Measurements from ENCODE around the gene JCHAIN. TPM values are rescaled to one million over a fixed set of nuclear protein-coding genes. Genes with fewer than 3 reads are reported as not detected.

Gene JCHAIN
- total and polyA plus RNA-seq, 2 of the 8 experiments (the other 6 are each of a cell fraction or from before 2014, with no cell fraction given): not detected

DNA sequence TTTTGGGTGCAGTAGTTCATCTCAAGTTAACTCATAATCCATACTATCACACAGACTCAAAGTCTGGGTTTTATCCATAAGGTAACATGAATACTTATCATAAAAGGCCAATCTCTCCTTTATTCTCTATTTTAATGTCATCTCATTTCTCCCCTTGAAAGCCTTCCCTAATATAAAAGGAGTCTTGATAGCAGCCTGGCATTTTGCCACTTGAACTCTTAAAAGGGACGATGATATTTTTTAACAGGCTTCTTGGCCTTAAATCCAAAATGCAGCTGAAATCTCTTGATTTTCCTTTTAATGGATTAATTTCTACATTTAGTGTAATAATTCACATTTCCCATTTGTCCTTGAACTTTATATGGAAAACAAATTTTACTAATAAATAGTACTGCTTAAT, 8.4 kb upstream of the JCHAIN start:
- CTCF ChIA-PET (ENCODE audit: partially characterized antibody): no interaction called here
- FAIRE-seq: no peak
- H3K79me1 ChIP-seq (ENCODE audit: low read depth, low read length): no peaks in the 10 kb centered on the region

More for the DNA sequence above, 8.4 kb upstream of the JCHAIN start:
- H2BK120ac ChIP-seq (replicated peaks; ENCODE audit: low read depth, low read length): no peak overlapping the region
- POLR2A ChIA-PET (ENCODE audit: partially characterized antibody): no interaction called here
- H4K20me1 ChIP-seq (replicated peaks in 1 of 2; ENCODE audit: control insufficient read depth in 1 of 2, insufficient read depth in 2 of 2, low read length in 2 of 2): no peaks in the 10 kb centered on the region
- no peaks in the 10 kb centered on the region for H3K36me3 ChIP-seq (ENCODE audit: control insufficient read depth in 2 of 4, insufficient read depth in 4 of 4, low read length in 3 of 4)
- H4K8ac ChIP-seq (ENCODE audit: extremely low read depth, insufficient read depth, low read length): no peak overlapping the region
- H2BK15ac ChIP-seq (ENCODE audit: low read length): no peak overlapping the region
- H2BK5ac ChIP-seq (ENCODE audit: low read depth, low read length): no peak overlapping the region
- H3K27ac ChIP-seq (ENCODE audit: low read depth, low read length): no peak overlapping the region
- H3K4ac ChIP-seq (replicated peaks; ENCODE audit: insufficient read length, low read depth, low read length): no peak overlapping the region
- WGBS, 2 experiments (ENCODE audit: extremely low coverage in 1 of 2, insufficient coverage in 1 of 2, insufficient read length in 1 of 2, insufficient replicate concordance in 2 of 2, low coverage in 1 of 2, low lambda C conversion rate in 2 of 2, missing lambda C conversion rate in 1 of 2): 93% methylated on average over 1 of the region's 1 CpG; no CpG with 5 or more reads in 1 of the 2 experiments
- DNase-seq (ENCODE audit: low read depth in 1 of 2, low spot score in 2 of 2): no peak
- H3K9ac ChIP-seq (replicated peaks in 1 of 4; ENCODE audit: extremely low read depth in 1 of 4, low read depth in 3 of 4, low read length in 3 of 4): no peak overlapping the region
- no peak overlapping the region for H3K18ac ChIP-seq (ENCODE audit: extremely low read depth, low read length)
- H3K23me2 ChIP-seq (ENCODE audit: low read depth, low read length): no peaks in the 10 kb centered on the region; the same call in 1 of the 2 replicates
- H2BK20ac ChIP-seq (ENCODE audit: low read length): no peak overlapping the region
- H2AFZ ChIP-seq (ENCODE audit: low read length): no peak overlapping the region
- no peaks in the 10 kb centered on the region for H3K27me3 ChIP-seq (replicated peaks in 1 of 4; ENCODE audit: control insufficient read depth in 3 of 4, extremely low read depth in 1 of 4, insufficient read depth in 3 of 4, low read length in 3 of 4)
- H3K23ac ChIP-seq (ENCODE audit: insufficient read length): no peak overlapping the region
- H3K4me2 ChIP-seq (ENCODE audit: insufficient read depth in 1 of 2, low read depth in 2 of 2, low read length in 2 of 2): no peak overlapping the region
- H4K91ac ChIP-seq (replicated peaks; ENCODE audit: insufficient read length, low read length): no peak overlapping the region
- no peak overlapping the region for H3K56ac ChIP-seq (replicated peaks; ENCODE audit: insufficient read length, low read depth, low read length)
- no peaks in the 10 kb centered on the region for H3K4me1 ChIP-seq (replicated peaks in 1 of 4; ENCODE audit: control insufficient read depth in 3 of 4, insufficient read depth in 4 of 4, low read length in 3 of 4)
- no peak overlapping the region for H2AK5ac ChIP-seq (ENCODE audit: low read depth, low read length)
- no peaks in the 10 kb centered on the region for H3K9me3 ChIP-seq (ENCODE audit: insufficient read depth in 2 of 2, low read depth in 1 of 2, low read length in 1 of 2)
- H3K4me3 ChIP-seq (ENCODE audit: extremely low read depth in 1 of 4, insufficient read depth in 2 of 4, low read depth in 3 of 4, low read length in 4 of 4): no peak overlapping the region
- H3K14ac ChIP-seq (ENCODE audit: insufficient read length): no peak overlapping the region
- H2BK12ac ChIP-seq (ENCODE audit: low read depth, low read length): no peak overlapping the region
- no peak for TF ChIP-seq SIX5 (IDR thresholded peaks at IDR 0.05; ENCODE audit: low read depth, low read length)
- TF ChIP-seq GABPA (IDR thresholded peaks at IDR 0.05; ENCODE audit: borderline replicate concordance, insufficient read depth, low read length): no peak
- H4K5ac ChIP-seq (ENCODE audit: insufficient read length, low read depth, low read length): no peak overlapping the region
- no peaks in the 10 kb centered on the region for H3K79me2 ChIP-seq (ENCODE audit: control insufficient read depth in 1 of 2, insufficient read depth in 2 of 2, low read length in 2 of 2)

All from H1 (cell line).